Activated CD8-positive, alpha-beta memory T cell treated with anti-CD3 and anti-CD28 coated beads, Interleukin-2, amount 50 U/mL, for 48 hours (primary cell): ENCODE data around the gene NEMF.
"Not testable (repeated sequence)": the region's sequence is repeated elsewhere in the genome, so short reads cannot be mapped to it uniquely, and the experiment has no call there.

ENCODE experiments used
- DNase-seq: peaks from one replicate; pipeline ENCODE4 v3.0.0-alpha.2; 2020

Gene NEMF, protein sequence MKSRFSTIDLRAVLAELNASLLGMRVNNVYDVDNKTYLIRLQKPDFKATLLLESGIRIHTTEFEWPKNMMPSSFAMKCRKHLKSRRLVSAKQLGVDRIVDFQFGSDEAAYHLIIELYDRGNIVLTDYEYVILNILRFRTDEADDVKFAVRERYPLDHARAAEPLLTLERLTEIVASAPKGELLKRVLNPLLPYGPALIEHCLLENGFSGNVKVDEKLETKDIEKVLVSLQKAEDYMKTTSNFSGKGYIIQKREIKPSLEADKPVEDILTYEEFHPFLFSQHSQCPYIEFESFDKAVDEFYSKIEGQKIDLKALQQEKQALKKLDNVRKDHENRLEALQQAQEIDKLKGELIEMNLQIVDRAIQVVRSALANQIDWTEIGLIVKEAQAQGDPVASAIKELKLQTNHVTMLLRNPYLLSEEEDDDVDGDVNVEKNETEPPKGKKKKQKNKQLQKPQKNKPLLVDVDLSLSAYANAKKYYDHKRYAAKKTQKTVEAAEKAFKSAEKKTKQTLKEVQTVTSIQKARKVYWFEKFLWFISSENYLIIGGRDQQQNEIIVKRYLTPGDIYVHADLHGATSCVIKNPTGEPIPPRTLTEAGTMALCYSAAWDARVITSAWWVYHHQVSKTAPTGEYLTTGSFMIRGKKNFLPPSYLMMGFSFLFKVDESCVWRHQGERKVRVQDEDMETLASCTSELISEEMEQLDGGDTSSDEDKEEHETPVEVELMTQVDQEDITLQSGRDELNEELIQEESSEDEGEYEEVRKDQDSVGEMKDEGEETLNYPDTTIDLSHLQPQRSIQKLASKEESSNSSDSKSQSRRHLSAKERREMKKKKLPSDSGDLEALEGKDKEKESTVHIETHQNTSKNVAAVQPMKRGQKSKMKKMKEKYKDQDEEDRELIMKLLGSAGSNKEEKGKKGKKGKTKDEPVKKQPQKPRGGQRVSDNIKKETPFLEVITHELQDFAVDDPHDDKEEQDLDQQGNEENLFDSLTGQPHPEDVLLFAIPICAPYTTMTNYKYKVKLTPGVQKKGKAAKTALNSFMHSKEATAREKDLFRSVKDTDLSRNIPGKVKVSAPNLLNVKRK

DNA sequence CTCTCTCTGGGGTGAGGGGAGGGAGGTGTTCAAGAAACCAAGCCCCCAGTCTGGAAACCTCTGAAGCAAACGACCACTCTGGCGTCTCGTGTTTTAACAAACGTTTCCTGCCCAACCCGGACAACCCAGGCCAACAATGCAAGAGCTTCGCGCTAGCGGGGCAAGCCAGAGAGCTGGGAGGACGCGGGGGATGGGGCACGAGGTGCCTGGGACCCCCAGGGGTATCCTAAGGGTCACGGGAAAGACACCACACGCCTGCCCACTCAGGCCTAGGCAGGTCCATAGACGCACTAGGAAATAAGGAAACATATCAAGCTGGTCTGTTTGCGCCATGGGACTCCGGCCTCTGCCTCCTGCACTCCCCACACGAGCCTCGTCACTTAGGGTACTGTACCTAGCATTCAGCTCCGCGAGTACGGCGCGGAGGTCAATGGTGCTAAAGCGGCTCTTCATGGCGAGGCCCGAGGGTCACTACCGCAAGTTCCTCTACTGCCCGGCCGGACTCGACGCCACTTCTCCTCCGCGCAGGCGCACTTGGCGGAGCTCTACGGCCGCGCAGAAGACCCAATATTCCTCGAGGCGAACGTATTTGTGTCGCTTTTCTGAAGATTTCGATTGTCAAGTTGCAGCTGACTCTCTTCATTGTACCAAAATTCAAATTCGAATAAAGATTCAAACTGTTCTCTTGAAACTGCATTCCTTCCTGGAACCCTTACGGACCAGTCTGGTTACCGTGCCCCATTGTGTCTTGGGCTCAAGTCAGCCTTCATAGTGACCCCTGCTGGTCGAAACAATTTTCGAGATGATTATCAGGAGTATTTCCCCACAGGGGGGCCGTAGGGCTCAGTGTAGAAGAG is at the start of gene NEMF:
NEMF (minus strand) TSS at position 488 of the 857 bp plus-strand sequence; CDS start at position 453, 35 bp downstream.
- DNase-seq, result peak; percentile 92

DNA sequence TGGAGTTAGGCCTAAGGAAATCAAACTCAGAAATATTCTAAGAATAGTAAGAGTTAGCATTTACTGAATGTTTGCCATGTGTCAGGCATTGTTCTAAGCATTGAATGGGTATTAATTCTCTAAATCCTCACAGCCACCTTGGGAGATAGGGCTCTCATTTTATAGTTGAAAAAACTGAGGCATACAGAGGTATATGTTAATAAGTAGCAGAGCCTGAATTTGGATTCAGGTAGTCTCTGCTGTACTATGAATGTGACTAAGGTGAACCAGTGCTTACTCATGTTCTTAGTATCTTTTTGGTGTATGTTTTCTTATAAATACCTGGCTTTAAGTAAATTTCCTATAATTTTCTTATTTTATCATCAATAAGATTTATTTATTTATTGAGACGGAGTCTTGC is 48.4 kb upstream of the NEMF start:
- no peak for DNase-seq

DNA sequence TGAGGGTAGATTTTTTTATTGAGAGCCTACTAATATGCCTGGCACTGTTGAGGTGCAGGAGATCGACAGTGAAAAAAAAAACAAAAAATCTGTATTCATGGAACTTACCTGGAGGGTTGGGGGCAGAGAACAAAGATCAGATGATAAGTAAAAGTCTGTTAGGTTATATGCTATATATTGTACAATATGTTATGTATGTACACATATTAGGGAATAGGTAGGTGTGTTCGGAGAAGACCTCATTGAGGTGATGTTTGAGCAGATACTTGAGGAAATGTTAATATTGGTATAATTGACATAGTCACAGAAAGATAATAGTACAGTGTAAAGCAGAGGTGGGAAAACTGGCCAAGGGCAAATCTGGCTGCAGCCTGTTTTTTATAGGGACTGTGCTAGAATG is 45.9 kb upstream of the NEMF start:
- no peak for DNase-seq

DNA sequence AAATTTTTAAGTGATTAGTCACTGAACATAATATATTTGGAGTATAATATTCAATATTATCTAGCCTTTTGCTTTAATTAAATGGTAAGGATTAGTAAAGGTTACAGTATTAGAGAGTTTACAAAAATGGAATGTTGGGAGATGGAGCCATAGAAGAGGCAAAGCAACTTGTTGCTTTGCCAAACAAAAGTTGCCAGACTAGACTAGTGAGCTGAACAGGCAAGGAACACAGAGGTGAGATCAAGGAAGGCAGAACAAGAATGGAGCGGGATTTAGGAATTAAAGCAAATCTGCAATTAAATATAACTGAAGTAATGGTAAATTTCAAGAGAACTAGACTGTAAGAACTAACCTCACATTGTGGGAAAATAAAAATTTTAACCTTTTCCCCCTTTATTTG is 45.4 kb upstream of the NEMF start:
- no peak for DNase-seq

DNA sequence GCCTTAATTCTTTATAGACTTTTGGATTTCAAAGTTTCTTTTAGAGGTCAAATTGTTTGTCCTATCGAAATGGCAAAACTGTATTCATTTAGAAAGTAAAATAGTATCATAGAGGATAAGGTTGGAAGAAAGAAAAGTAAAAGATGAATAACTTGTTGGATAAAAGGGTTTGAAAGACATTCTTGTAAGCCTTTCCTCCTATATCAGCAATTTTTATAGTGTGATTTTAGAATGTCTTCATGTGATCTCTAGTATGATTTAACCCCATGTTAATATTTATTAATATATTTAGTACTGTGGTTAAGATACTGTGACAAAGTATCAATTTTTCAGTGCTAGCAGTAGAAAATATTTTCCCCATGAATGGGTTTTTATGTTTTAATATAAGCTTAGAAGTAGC is 44.8 kb upstream of the NEMF start:
- DNase-seq, result no peak

DNA sequence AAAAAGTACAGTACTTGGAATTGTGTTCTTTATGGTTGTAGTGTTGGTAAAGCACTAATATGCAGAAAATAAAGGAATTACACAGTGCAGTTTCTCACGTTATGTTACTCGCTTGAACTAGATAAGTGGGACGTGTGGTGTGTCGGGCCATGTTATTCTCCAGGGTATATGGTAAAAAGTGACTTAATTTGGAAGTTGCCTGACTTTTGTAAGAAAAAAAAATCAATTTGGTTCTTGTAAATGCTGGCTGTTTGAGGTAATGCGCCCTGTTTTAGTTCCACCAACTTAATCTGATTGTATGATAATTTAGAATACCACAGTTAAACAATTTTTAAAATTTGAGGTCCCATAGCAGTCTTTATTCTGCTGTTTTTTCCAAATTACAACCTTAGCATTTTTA is 44.4 kb upstream of the NEMF start:
- DNase-seq, result no peak

DNA sequence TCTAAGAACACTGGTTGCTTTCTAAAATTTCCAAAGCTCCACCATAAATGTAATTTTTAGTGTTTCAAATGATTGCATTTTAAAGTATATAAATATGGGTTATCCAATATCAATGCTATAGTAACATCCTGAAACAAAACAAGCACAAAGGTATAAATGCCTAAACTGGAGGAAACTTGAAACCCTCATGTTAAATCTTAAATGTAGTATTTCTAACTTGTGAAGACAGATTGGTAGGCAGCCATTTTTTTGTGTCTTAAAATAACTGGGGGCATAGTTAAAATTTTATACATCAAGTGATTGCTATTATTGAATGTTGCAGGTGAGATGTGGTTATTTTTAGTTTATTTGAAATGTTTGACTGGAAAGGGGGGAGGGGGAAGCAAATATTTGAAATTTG is 43.7 kb upstream of the NEMF start:
- not testable (repeated sequence) for DNase-seq

DNA sequence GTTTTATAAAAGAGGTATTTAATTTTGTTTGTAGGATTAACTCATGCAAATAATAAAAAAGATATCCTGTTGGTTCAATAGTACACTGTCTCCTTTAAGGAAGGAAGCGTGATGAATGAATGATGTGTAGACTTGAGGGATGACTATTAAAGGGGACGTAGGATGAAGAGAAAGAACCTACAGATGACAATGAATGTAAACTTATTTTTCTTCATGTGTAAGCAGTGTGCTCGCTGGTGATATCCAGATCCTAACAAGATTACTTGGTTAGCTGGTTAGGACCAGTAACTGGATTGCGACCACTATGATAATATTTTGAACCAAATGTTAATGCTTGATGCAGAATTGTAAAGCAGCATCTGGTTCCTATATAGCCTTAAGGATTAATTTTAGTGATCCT is 42.9 kb upstream of the NEMF start:
- DNase-seq, result no peak

DNA sequence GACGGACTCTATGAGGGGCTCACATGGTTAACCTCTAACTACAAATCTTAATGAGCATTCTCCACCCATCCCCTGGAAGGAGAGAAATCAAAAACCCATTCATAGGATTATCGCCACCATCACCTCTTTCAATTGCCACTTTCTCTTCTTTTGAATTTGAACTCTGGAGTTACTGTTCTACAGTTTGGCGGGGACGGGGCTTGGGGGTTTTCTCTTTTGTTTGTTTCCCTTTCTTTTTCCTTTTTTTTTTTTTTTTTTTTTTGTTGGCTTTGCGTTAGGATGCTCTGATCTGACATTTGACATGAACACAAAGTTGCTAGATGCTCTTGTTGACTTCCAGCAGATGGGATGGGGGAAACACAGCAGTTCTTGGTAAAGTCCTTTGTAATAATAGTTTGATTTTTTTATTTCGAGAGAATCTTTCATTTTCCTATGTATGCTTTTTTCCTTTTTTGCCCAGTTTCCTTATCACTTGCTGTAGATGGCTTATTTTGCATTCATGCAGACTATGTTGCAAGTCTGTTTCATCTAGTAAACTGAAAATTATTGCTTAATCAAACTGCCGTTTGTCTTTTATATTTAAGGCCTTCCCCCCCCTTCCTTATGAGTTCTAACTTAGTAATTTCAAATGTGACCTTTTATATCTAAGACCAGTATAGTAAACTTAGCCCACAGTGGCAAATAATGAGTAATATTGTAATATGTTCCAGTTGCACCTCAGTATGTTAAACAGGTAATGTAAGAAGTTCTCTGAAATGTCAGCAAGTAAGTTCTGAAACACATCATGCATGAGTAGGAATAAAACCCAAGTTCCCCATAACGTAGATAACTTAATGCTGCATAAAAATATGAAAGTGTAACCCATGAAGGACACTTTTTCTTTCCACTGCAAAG is 41.9 kb upstream of the NEMF start:
- not testable (repeated sequence) for DNase-seq

DNA sequence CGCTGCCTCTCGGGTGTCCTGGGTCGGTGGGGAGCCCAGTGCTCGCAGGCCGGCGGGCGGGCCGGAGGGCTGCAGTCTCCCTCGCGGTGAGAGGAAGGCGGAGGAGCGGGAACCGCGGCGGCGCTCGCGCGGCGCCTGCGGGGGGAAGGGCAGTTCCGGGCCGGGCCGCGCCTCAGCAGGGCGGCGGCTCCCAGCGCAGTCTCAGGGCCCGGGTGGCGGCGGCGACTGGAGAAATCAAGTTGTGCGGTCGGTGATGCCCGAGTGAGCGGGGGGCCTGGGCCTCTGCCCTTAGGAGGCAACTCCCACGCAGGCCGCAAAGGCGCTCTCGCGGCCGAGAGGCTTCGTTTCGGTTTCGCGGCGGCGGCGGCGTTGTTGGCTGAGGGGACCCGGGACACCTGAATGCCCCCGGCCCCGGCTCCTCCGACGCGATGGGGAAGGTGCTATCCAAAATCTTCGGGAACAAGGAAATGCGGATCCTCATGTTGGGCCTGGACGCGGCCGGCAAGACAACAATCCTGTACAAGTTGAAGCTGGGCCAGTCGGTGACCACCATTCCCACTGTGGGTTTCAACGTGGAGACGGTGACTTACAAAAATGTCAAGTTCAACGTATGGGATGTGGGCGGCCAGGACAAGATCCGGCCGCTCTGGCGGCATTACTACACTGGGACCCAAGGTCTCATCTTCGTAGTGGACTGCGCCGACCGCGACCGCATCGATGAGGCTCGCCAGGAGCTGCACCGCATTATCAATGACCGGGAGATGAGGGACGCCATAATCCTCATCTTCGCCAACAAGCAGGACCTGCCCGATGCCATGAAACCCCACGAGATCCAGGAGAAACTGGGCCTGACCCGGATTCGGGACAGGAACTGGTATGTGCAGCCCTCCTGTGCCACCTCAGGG is 41.0 kb upstream of the NEMF start:
- peak; percentile 95 for DNase-seq

DNA sequence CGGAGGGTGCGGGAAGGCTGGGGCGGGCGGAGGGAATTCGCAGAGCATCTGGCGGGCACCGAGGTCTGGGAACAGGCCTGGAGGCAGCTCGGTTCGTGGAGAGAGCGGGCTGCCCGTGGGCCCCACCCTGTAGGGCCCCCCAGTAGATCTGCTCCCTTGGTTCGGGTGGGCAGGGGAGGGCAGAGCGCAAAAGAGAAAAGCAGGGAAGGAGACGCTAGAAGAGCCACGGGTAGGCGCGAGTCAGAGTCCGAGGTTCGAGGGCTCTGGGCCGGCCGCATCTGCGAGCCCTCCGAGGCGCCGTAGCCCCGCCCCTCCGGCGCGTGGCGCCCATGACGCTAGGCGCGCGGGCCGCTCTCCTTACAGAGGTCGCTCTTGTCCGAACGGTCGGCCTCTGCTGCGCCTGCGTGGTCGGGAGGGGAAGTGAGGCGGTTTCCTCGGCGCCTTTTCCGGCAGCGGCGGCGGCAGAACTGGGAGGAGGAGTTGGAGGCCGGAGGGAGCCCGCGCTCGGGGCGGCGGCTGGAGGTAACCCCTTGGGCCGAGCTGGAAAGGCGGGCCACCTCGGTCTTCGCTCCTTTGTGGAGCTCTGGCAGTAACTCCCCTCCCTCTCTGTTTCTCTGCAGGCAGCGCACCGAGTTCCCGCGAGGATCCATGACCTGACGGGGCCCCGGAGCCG is 40.2 kb upstream of the NEMF start, which contains the start of gene ARF6:
ARF6 (plus strand) TSS at position 447 of the 673 bp plus-strand sequence. CDS start 655 bp downstream, outside the sequence.
- DNase-seq, result peak; percentile 99

DNA sequence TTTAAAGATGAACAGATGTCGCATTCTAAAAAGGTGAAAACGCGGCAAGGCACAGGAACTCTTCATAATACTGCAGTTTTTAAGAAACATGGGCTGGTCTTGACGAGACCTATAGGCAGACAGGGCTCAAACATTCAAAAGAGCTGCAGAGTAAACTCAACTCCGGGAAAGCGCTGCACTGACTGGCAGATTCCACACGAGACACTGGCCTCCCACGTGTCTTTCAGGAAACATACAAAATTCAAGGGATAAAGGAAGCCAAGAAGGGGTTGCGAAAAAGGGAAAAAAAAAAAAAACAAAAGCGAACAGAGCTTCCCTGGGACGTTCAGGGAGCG is 39.7 kb upstream of the NEMF start:
- DNase-seq, result no peak

DNA sequence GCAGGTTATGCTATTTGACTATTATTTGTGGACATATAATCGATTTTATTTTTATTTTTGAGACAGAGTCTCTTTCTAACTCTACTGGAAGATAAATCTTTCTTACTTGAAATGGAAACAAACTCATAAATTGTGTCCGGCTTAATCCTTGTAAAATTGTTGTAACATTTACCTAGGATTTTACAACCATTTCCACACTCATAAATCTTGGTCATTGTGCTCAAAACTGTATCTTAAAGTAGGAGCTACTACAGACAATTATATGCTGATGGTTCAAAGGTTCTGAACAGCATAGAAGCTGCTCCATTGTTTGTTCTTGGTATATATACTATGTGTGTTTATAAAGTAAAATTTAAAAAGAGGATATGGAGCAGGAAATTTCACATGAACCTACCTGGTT is 35.7 kb upstream of the NEMF start:
- no peak for DNase-seq

DNA sequence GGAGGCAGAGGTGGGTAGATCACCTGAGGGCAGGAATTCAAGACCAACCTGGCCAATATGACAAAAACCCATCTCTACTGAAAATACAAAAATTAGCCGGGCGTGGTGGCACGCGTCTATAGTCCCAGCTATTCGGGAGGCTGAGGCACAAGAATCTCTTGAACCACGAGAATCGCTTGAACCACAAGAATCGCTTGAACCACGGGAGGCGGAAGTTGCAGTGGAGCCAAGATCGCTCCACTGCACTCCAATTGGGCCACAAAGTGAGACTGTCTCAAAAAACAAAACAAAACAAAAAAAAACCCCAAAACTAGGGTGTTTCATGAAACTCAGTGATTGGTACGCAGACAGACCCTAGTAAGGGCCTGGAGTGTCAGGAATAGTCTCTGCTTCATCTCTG is 33.9 kb upstream of the NEMF start:
- no peak for DNase-seq

DNA sequence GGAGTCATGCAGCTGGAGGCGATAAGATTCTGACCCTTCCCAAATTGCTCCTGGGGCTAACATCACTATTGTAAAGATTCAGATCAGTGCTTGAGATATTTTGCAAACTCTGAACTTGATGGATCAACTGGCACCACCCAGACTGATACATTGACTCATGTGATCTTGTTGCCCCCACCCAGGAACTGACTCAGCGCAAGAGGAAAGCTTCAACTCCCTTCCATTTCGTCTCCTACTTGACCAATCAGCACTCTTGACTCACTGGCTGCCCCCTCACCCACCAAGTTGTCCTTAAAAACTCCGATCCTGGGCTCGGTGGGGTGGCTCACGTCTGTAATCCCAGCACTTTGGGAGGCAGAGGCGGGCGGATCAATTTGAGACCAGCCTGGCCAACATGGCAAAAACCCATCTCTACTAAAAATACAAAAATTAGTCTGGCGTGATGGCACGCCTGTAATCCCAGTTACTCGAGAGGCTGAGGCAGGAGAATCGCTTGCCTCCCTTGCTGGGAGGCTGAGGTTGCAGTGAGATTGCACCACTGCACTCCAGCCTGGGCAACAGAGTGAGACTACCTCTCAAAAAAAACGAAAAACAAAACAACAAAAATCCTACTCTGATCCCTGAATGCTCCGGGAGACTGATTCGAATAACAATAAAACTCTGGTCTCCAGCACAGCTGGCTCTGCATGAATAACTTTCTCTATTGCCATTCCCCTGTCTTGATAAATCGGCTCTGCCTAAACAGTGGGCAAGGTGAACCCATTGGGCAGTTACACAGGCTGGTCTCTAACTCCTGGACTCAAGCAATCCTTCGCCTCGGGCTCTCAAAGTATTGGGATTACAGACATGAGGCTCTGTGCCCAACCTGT is 30.5 kb upstream of the NEMF start:
- peak; percentile 43 for DNase-seq

DNA sequence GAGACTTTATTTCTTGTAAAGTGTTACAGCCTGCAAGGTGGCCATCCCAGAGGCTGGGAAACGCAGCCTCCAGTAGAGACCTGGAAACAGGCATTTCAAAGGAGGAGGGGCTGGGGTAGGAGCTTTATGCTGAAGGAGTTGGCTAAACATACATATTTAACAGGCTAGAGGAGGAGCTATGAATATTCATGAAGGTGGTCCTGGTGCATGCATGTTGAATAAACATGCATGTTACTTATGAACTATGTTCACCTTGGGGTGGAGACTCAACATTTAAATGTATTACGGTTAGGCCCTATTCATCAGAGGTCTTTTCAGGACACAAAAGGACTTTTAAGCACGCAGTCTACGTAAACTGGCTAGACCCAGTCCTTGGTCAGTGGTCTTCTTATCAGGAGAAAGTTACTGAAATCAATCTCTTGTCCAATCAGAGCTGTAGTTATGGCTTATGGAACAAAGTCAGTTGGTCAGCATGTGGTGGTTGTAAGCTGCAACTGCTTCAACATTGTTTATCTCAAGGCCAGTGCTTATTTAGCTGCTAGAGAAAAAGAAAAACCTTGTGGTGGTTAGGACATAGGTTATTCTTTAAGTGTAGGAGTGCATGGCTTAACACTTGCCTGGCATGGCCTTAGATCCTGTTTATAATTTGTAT is 28.9 kb upstream of the NEMF start:
- peak; percentile 38 for DNase-seq

DNA sequence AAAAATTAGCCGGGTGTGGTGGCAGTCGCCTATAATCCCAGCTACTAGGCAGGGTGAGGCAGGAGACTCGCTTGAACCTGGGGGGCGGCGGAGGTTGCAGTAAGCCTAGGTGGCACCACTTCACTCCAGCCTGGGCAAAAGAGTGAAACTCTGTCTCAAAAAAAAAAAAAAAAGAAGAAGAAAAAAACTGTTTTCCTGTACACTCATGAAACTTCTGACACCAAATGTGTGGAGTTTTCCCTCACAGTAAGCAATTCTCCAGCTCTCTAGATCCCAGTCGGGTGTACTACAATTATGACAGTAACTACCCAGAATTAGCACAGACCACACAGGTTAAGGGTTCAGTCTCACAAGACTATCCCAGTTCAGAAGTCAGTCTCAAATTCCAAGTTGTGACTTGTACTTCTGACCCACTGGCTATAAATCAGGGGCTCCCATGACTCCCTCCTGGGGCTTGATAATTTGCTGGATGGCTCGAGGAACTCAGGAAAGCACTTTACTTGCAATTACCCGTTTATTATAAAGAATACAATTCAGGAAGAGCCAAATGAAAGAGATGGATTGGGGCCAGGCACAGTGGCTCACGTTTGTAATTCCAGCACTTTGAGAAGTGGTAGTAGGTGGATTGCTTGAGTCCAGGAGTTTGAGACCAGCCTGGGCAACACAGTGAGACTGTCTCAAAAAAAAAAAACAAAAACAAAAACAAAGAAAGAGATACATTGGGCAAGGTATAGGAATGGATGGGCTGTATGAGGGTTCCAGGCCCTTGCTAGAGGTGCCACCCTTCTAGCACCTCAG is 27.9 kb upstream of the NEMF start:
- DNase-seq, result no peak
